Colonic mucosa (tissue), 4 donors: ENCODE measurements around the gene SIGLEC10. TPM values are rescaled to one million over a fixed set of nuclear protein-coding genes. Genes with fewer than 3 reads are reported as not detected.

Source experiments
- DNase-seq: peaks from one replicate; pipeline ENCODE4 v3.0.0-alpha.2; 2020
- H3K27ac ChIP-seq: fragments of 200-600 bp; one replicate; pipeline ENCODE4 v1.8.0; 2021
- H3K27me3 ChIP-seq: fragments of 200-600 bp; one replicate; pipeline ENCODE4 v1.8.0; 2021
- H3K36me3 ChIP-seq: fragments of 200-600 bp; one replicate; pipeline ENCODE4 v1.8.0; 2021
- H3K4me1 ChIP-seq: fragments of 200-600 bp; one replicate; pipeline ENCODE4 v1.8.0; 2021; ENCODE audit warnings: mild to moderate bottlenecking
- H3K4me3 ChIP-seq: fragments of 200-600 bp; one replicate; pipeline ENCODE4 v1.8.0; 2021
- H3K9ac ChIP-seq, 2 donors: one replicate each; pipeline ENCODE4 v1.7.0; 2013; ENCODE audit warnings: control low read depth in 2 of 2, low read depth in 2 of 2, low read length in 2 of 2
- H3K9me3 ChIP-seq: fragments of 200-600 bp; one replicate; pipeline ENCODE4 v1.8.0; 2021
- CTCF ChIP-seq: fragments of 200-600 bp; IDR thresholded peaks from one replicate; pipeline ENCODE4 v1.8.0; 2022; ENCODE audit warnings: antibody characterized with exemption, mild to moderate bottlenecking
- intact Hi-C: fragments of 100-400 bp; cut with DNase I; formaldehyde crosslinking; loops from one replicate; pipeline ENCODE4 v1.14.1; 2022
- total RNA-seq, 2 donors: library from RNA; stranded (reverse); fragmentation: NEBNext Ultra II Directional in 1 of 2; extraction: Animal tissue kit (Norgen Biotek cat#: 25700) in 1 of 2; gene quantifications; one replicate each; pipeline ENCODE4 v1.2.1, GENCODE V29; 2021
- donor health status: healthy.
- donor health status: DM: no; HTN: no; CAD: no.
- donor health status: DM: no; HTN: no; CAD: no.

SIGLEC10 gene
- total RNA-seq, 2 donors from 2014 or later = 1.4 to 2.7 TPM

GRCh38 chr19:51387924-51388389 is 29.5 kb downstream of the SIGLEC10 start, which contains the start of gene LIM2:
Gene LIM2, minus strand, starts transcription at chr19:51387974. Its CDS starts 531 bp downstream, at chr19:51387443.
- Histone ChIP-seq H3K9ac (no peak within 1 kb of the TSS), H3K4me1 (no peaks in the 10 kb centered on the region), H3K4me3 (no peak within 1 kb of the TSS), H3K27ac (no peak within 1 kb of the TSS), H3K9me3 (no peaks in the 10 kb centered on the region), H3K36me3 (no peaks in the 10 kb centered on the region), H3K27me3 (no peaks in the 10 kb centered on the region)
- intact Hi-C loops = no loop called here
- no peak for TF ChIP-seq CTCF
- DNase-seq = no peak

DNA sequence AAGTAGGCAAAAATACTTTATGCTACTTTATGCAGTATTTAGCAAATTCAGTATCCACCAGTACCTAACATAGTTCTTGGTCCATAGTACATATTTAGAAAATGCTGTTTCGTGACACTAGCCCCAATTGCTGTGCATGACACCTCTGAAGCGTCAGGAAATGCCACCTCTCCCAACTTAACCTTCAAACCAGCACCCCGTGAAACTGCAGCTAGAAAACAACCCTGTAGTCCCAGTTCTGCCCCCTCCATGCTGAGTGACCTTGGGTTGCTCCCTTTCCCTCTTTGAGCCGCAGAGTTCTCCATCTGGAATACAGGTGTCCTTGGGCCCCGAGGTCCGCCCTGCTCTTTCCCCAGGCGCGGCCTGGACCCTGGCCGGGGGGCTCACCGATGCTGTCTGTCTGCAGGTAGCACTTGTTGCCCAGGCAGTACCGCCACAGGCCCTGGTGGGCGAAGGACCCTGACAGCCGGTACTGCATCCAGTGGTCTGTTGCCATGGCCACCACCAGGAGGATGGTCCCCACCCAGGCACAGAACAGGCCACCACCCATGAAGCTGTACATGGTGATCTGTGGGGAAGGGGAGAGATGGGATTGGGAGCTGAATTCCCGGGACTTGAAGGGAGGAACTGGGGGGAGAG is 30.4 kb downstream of the SIGLEC10 start:
- intact Hi-C loops = no loop called here
- no peak for TF ChIP-seq CTCF
- Histone ChIP-seq H3K9ac (no peak overlapping the region), H3K36me3 (no peaks in the 10 kb centered on the region), H3K27me3 (no peaks in the 10 kb centered on the region), H3K9me3 (no peaks in the 10 kb centered on the region), H3K27ac (no peak overlapping the region), H3K4me1 (no peaks in the 10 kb centered on the region), H3K4me3 (no peak overlapping the region)
- DNase-seq = no peak

DNA sequence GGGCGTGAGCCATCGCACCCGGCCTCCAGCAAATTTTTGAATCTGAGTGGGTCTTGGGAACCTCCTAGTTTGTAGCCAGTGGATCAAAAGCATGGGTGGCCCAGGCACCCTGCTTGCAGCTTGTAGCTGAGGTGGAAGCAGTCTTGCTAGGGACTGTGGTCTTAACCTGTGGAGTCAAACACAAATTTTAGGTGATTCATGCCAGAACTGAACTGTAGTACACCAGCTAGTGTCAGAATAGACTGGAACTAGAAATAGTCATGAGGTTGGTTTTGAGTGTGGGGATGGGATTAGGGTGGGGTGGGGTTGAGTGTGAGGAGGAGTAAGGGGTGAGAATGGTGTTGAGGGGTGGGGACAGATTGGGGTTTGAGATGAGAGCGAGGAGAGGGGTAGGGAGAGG is 35.4 kb downstream of the SIGLEC10 start:
- H3K36me3 ChIP-seq = no peaks in the 10 kb centered on the region
- no peaks in the 10 kb centered on the region for H3K4me1 ChIP-seq
- no peaks in the 10 kb centered on the region for H3K27me3 ChIP-seq
- intact Hi-C loops = no loop called here
- H3K9me3 ChIP-seq = no peaks in the 10 kb centered on the region
- no peak overlapping the region for H3K9ac ChIP-seq
- no peak for DNase-seq
- H3K27ac ChIP-seq = no peak overlapping the region
- TF ChIP-seq CTCF = no peak
- H3K4me3 ChIP-seq = no peak overlapping the region

GRCh38 chr19:51380379-51380778 is 37.1 kb downstream of the SIGLEC10 start:
- no peak for DNase-seq
- H3K9me3 ChIP-seq = no peaks in the 10 kb centered on the region
- H3K27me3 ChIP-seq = no peaks in the 10 kb centered on the region
- H3K9ac ChIP-seq = no peak overlapping the region
- no peaks in the 10 kb centered on the region for H3K4me1 ChIP-seq
- no peak for TF ChIP-seq CTCF
- intact Hi-C loops = no loop called here
- H3K4me3 ChIP-seq = no peak overlapping the region
- H3K27ac ChIP-seq = no peak overlapping the region
- H3K36me3 ChIP-seq = no peaks in the 10 kb centered on the region

DNA sequence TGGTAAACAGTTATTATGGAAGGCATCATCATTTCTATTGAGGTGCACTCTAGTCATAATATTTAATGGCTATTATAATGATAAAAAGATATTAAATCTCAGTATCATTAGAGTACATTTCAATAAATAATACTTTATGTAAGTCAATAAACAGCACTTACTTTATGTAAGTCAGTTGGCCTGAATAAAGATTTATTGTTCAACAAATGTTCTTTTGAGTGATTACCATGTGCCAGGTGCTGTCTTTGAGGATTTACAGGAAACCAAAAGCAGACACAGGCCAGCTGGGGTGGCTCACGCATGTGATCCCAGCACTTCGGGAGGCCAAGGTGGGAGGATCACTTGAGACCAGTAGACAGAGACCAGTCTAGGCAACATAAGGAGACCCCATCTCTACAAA is 40.0 kb downstream of the SIGLEC10 start:
- no peak overlapping the region for H3K9ac ChIP-seq
- no peak for DNase-seq
- no peak for TF ChIP-seq CTCF

More for the DNA sequence above, 40.0 kb downstream of the SIGLEC10 start:
- no peak overlapping the region for H3K4me3 ChIP-seq
- no peaks in the 10 kb centered on the region for H3K4me1 ChIP-seq
- no peaks in the 10 kb centered on the region for H3K9me3 ChIP-seq
- H3K27ac ChIP-seq = no peak overlapping the region
- intact Hi-C loops = no loop called here
- no peaks in the 10 kb centered on the region for H3K27me3 ChIP-seq
- no peaks in the 10 kb centered on the region for H3K36me3 ChIP-seq
